Measurements from ENCODE around the gene LMTK2.

GRCh38 chr7:98170966-98171365 lies 64.3 kb downstream of the LMTK2 start:
- TF ChIP-seq POLR2AphosphoS5 (IDR thresholded peaks at IDR 0.05; ENCODE audit: low read depth, low read length) (no peak), REST (IDR thresholded peaks at IDR 0.05; ENCODE audit: insufficient read depth in 1 of 2, low read depth in 2 of 2, low read length in 2 of 2) (no peak), SIN3A (IDR thresholded peaks at IDR 0.05; ENCODE audit: borderline replicate concordance, insufficient read depth, low read length) (no peak)
